T-helper 1 cell treated with Interleukin-12 subunit alpha and Interleukin-12 subunit beta and Interleukin-4 antibody, amounts not matched to agents 30 μg/mL and 1 μg/mL, for 36 hours (primary cell): ENCODE results near the gene KLHDC10.
"Not testable (repeated sequence)": the region's sequence is repeated elsewhere in the genome, so short reads cannot be mapped to it uniquely, and the experiment has no call there.

ENCODE experiments used
- H3K27ac Mint-ChIP-seq: one replicate; pipeline ENCODE4 v1.8.0; 2021; ENCODE audit warnings: mild to moderate bottlenecking, mixed read lengths
- H3K27me3 Mint-ChIP-seq: one replicate; pipeline ENCODE4 v1.8.0; 2021; ENCODE audit warnings: low read depth, mixed read lengths
- H3K36me3 Mint-ChIP-seq: one replicate; pipeline ENCODE4 v1.8.0; 2021; ENCODE audit warnings: low read depth, mixed read lengths
- H3K4me1 Mint-ChIP-seq: one replicate; pipeline ENCODE4 v1.8.0; 2021; ENCODE audit warnings: low read depth, mixed read lengths
- H3K4me3 Mint-ChIP-seq: one replicate; pipeline ENCODE4 v1.8.0; 2021; ENCODE audit warnings: mild to moderate bottlenecking, moderate library complexity, mixed read lengths
- H3K9me3 Mint-ChIP-seq: one replicate; pipeline ENCODE4 v1.8.0; 2021; ENCODE audit warnings: mixed read lengths

KLHDC10 gene

DNA sequence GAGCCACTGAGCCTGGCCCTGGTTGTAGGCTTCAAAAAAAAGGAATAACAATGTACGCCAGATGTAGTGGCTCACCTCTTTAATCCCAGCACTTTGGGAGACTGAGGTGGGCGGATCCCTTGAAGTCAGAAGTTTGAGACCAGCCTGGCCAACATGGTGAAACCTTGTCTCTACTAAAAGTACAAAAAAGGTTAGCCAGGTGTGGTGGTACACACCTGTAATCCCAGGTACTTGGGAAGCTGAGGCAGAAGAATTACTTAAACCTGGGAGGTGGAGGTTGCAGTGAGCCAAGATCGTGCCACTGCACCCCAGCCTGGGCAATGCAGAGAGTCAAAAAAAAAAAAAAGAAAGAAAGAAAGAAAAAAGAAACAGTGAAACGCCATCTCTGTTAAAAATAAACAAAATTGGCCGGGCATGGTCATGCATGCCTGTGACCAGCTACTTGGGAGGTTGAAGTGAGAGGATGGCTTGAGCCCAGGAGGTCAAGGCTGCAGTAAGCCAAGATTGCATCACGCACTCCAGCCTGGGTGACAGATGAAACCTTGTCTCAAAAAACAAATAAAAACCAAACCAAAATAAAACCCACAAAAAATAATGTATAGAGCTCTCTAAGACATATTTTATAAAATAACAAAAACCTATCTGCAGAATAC is 4.7 kb upstream of the KLHDC10 start:
- Mint-ChIP-seq H3K27ac (no peak overlapping the region), H3K4me3 (no peak overlapping the region), H3K9me3 (no peaks in the 10 kb centered on the region), H3K4me1 (peaks cover 10% of the 10 kb centered on the region), H3K27me3 (peaks cover 3% of the 10 kb centered on the region), H3K36me3 (peaks cover 3% of the 10 kb centered on the region)

DNA sequence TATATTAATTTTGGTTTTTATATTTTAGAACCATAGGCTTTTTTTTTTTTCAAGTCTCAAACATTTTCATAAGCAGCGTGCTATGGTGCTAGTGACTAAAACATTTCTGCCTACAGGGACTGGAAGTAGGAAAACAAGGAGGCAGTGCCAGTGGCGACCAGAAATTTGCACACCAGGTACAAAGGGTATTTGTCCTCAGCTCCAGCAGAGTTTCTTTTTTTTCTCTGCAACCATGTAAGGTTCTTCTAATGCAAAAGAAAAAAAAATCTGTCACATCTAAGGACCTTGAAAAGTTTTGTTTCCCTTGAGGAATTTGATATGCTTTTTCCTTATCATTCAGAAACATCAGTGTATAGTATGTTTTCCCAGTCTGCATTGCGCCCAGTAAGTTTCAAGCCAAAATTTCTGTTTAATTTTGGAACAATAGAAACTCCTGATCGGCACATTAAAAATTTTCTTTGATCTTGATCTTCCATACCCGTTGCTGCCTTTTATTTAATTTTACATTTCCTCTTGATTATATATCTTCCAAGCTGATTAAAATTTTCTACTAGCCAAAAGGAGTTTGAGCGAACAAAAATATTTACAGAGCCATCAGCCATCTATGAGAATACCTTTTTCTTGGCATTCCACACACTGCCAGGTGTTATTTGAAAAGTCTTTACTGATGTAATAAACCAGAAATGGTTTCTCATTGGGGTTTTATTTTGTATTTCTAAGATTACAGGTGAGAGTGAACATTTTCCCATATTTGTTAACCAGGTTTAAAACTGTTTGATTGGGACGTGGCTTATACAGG is 956 bp upstream of the KLHDC10 start:
- no peaks in the 10 kb centered on the region for H3K9me3 Mint-ChIP-seq
- peaks cover 30% of the 10 kb centered on the region for H3K4me1 Mint-ChIP-seq
- H3K27me3 Mint-ChIP-seq, result no peaks in the 10 kb centered on the region
- H3K27ac Mint-ChIP-seq, result peak overlapping the region; percentile 80
- peaks cover 5% of the 10 kb centered on the region for H3K36me3 Mint-ChIP-seq
- peak overlapping the region; percentile 94 for H3K4me3 Mint-ChIP-seq

DNA sequence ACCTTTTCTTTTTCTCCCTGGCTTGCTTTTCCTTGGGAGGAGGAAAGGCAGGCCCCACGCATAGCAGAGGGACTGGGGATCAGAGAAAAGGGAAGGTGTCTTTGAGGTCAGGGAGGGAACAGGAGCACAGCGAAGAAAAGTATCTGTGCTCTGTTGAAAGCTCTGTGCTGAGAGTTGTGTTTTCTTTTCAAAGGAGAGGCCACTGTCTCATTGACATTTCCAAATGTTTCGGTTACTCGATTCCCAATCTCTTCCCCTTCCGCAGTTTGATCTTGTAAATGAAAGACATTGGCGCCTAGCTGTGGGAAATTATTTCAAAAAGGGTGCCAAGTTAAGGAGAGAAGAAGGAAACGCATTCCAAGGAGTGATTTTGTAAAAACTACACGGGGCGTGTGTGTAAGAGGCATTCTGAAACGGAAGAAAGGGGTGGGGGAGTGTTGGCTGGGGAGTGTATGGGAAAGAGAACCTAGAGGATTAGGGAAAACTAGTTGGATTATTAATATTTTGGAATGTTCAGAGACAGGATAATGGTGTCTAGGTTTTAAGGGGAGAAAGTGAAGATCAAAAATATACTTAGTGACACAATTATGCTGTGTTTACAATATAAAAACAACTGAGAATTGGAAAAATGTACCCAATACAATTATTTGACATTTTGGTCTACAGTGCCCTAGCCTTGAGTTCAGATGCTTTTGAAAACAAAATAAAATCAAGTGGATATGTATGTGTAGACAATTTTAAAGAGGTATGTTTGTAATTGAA is 708 bp downstream of the KLHDC10 start:
- Mint-ChIP-seq H3K4me3 (peak overlapping the region; percentile 94), H3K4me1 (peaks cover 30% of the 10 kb centered on the region), H3K9me3 (no peaks in the 10 kb centered on the region), H3K36me3 (peaks cover 5% of the 10 kb centered on the region), H3K27ac (peak overlapping the region; percentile 74), H3K27me3 (no peaks in the 10 kb centered on the region)

DNA sequence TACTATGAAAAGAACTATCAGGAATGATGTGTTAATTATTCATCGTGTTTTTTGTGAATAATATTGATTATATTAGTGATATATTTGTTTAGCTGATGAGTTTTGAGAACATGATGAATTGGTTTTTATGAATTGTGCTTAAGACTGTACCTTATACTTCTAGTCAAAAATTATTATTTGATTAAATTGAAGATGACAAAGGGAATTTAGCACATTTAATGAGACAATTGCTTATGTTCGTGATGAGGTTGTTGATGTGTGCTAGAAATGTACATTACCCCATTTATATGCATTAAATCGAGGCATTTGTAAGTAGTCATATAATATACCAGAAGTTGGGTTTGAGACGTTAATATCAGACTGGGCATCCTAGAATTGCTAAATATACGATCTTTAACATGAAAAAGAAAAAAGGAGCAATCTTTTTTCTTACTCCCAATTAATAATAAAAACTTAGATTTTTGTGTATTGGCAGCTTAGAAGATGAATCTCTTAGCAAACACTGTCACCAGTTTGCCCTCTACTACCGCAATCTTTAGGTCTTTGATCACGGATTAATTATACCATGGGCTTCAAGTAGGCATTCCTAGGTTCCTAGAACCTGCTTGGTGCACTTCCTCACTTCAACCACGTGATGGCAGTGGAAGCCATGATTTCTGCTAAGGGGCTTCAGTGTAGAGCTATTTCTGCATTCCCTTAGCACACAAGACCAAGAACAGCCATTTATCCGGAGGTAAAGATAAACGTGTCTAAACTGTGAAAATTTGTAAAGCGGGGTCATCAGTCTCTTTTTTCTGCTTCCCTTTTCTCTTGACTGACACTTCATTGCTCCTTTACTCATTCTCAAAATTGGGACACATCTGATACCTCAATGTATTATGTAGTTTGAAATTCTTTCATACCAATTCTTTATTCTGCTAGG is 1.6 kb downstream of the KLHDC10 start:
- H3K27ac Mint-ChIP-seq, result no peak overlapping the region
- H3K36me3 Mint-ChIP-seq, result peaks cover 5% of the 10 kb centered on the region
- no peaks in the 10 kb centered on the region for H3K27me3 Mint-ChIP-seq
- H3K4me1 Mint-ChIP-seq, result peaks cover 30% of the 10 kb centered on the region
- peak overlapping the region; percentile 23 for H3K4me3 Mint-ChIP-seq
- no peaks in the 10 kb centered on the region for H3K9me3 Mint-ChIP-seq

DNA sequence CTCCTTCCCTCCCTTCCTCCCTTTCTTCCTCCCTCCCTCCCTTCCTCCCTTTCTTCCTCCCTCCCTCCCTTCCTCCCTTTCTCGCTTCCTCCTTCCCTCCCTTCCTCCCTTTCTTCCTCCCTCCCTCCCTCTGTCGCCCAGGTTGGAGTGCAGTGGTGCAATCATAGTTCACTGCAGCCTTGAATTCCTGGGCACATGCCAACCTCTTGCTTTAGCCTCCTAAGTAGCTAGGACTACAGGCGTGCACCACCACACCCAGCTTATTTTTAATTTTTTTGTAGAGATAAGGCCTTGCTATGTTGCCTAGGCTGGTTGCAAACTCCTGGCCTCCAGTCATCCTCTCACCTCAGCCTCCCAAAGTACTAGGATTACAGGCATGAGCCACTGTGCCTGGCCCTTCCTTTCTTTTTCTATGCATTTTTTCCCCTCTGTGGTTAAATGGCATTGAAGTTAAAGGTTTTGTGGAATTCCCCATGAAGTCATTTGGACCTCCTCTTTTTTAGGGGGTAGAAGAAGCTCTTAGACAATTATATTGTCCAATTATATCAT is 9.6 kb downstream of the KLHDC10 start:
- Mint-ChIP-seq H3K27ac (no peak overlapping the region), H3K9me3 (no peaks in the 10 kb centered on the region), H3K4me3 (no peak overlapping the region), H3K4me1 (peaks cover 4% of the 10 kb centered on the region), H3K27me3 (no peaks in the 10 kb centered on the region), H3K36me3 (peaks cover 3% of the 10 kb centered on the region)

DNA sequence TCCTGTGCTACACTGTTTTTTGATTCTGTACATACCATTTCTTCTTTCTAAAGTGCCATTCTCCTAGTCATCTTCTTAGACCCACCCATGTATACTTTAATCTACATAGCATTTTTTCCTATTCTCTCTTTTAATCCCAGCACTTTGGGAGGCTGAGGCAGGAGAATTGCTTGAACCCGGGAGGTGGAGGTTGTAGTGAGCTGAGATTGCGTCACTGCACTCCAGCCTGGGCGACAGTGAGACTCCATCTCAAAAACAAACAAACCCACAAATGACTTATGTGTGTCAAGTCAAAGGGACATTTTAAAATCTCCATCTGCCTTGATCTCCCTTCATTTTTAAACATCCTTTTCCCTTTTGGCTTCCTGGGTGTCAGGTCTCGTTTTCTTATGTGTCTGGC is 13.2 kb downstream of the KLHDC10 start:
- not testable (repeated sequence) for H3K9me3 Mint-ChIP-seq, H3K27me3 Mint-ChIP-seq, H3K4me1 Mint-ChIP-seq, H3K4me3 Mint-ChIP-seq, H3K27ac Mint-ChIP-seq, H3K36me3 Mint-ChIP-seq

DNA sequence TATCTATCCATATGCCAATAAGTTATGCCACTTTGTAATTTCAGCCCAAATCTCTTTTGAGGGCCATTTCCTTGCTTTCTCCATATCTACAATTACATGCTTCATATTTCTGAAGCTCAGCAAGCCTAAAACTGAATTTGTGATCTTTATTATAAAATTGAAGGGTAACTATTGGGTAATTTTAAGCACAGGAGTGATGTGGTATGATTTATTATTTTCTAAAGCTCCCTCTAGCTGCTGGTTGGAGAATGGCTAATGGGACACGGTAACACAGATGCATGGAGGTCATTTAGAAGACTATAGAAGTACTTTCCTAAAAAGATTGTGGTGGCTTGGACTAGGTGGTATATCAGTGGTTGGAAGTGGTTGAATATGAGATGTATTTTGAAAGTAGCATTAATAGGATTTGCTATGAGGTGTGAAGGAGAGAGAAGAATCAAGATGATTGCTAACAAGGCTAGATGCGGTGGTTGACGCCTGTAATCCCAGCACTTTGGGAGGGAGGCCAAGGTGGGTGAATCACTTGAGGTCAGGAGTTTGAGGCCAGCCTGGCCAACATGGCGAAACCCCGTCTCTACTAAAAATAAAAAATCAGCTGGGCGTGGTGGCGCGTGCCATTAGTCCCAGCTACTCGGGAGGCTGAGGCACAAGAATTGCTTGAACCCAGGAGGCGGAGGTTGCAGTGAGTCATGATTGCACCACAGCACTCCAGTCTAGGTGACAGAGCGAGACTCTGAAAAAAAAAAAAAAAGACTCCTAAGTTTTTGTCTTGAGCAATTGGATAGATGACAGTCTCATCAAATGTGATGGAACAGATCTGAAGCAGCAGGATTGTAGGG is 13.9 kb downstream of the KLHDC10 start:
- H3K9me3 Mint-ChIP-seq, result no peaks in the 10 kb centered on the region

DNA sequence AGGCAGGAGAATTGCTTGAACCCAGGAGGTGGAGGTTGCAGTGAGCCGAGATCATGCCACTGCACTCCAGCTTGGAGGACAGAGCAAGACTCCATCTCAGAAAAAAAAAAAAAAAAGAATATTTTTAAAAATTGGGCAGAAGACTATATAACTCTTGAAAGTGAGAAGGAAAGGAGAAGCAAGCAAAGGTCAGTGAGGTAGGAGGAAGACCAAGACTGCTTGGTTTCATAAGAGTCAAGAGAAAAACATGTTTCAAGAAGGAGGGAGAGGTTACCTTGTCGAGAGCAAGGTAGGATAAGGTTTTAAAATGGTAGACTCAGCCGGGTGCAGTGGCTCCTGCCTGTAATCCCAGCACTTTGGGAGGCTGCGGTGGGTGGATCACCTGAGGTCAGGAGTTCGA is 14.9 kb downstream of the KLHDC10 start:
- not testable (repeated sequence) for H3K36me3 Mint-ChIP-seq, H3K9me3 Mint-ChIP-seq, H3K4me1 Mint-ChIP-seq, H3K27me3 Mint-ChIP-seq, H3K4me3 Mint-ChIP-seq, H3K27ac Mint-ChIP-seq

More for the DNA sequence above, 13.9 kb downstream of the KLHDC10 start:
- Mint-ChIP-seq H3K27me3 (no peaks in the 10 kb centered on the region), H3K36me3 (peaks cover 3% of the 10 kb centered on the region), H3K4me3 (no peak overlapping the region), H3K27ac (no peak overlapping the region), H3K4me1 (peaks cover 6% of the 10 kb centered on the region)

DNA sequence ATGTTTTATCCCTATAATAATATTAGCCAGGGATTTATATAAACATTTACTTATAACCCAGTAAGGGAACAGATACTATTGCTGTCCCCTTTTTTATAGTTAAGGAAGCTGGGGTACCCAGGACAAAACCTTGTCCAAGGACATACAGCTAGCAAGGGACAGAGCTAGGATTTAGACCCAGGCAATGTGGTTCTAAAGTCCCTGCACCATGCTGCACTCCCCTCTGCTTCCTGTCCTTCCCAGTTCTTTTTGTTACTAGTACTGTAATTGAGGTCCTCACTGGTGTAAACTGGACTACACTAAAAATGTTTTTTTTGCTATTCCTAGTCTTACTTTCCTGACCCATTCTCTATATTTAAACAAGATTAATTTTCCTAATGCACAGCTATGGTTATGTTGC is 16.6 kb downstream of the KLHDC10 start:
- no peak overlapping the region for H3K4me3 Mint-ChIP-seq
- peaks cover 7% of the 10 kb centered on the region for H3K4me1 Mint-ChIP-seq
- no peaks in the 10 kb centered on the region for H3K27me3 Mint-ChIP-seq
- no peaks in the 10 kb centered on the region for H3K9me3 Mint-ChIP-seq
- no peak overlapping the region for H3K27ac Mint-ChIP-seq
- H3K36me3 Mint-ChIP-seq, result peaks cover 3% of the 10 kb centered on the region

DNA sequence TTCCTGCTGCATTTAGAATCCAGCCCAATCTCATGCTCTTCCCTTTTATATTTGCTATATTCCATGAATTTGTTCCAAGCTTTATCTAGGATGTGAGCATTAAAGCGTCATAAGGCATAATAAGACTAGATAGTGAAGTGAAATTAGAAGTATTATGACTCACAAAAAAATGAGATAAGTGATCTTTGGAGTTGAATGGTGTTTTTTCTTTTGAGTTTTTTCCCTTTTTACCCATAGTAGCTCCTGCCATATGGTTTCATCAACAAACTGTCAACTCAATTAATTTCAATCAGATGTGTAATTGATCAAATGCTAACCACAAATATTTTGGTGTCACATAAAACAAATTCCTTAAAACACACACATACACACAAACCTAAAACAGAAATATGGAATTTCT is 17.0 kb downstream of the KLHDC10 start:
- peaks cover 3% of the 10 kb centered on the region for H3K36me3 Mint-ChIP-seq
- H3K9me3 Mint-ChIP-seq, result no peaks in the 10 kb centered on the region
- no peak overlapping the region for H3K4me3 Mint-ChIP-seq
- H3K27me3 Mint-ChIP-seq, result no peaks in the 10 kb centered on the region
- H3K4me1 Mint-ChIP-seq, result peaks cover 7% of the 10 kb centered on the region
- H3K27ac Mint-ChIP-seq, result no peak overlapping the region

DNA sequence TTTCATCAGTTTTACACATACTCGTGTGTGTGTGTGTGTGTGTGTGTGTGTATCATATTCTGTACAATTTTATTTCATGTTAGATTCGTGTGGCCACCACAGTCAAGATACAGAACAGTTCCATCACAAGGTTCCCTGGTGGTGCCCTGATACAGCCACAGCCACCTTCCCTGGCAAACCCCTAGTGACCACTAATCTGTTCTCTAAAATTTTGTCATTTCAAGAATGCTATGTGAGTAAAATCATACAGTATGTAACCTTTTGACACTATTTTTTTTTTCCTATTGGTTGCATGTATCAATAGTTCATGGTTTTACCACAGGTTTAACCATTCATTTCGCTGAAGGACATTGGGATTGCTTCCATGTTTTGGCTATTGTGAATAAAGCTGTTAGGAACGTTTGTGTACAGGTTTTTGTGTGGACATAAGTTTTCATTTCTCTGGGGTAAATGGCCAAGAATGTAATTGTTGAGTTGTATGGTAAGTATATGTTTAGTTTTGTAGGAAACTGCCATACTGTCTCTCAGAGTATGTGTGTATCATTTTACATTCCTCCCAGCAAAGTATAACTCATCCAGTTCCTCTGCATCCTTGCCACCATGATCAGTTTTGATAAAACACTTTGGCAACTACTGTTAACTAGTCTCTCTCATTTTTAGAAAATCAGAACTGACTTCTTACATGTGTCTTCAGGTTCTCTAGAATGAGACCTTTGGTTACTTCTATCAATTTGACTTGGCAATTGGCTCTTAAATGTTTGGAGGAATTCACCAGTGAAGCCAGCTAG is 20.6 kb downstream of the KLHDC10 start:
- peaks cover 3% of the 10 kb centered on the region for H3K4me1 Mint-ChIP-seq
- H3K4me3 Mint-ChIP-seq, result no peak overlapping the region
- no peaks in the 10 kb centered on the region for H3K36me3 Mint-ChIP-seq
- H3K27me3 Mint-ChIP-seq, result no peaks in the 10 kb centered on the region
- no peak overlapping the region for H3K27ac Mint-ChIP-seq
- H3K9me3 Mint-ChIP-seq, result no peaks in the 10 kb centered on the region

DNA sequence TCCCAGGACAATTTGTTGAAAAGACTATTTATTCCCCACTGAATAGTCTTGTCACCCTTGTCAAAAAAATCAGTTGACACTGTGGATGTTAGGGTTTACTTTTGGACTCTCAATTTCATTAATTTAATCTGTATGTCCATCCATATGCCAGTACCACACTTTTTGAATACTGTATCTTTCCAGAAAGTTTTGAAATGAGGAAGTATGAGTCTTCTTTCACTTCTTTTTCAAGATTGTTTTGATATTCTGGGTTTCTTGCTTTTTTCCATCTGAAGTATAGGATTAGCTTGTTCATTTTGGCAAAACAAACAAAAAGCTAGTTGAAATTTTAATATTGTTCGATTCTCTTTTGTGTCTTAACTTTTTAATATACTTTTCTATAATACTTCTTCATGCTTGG is 21.7 kb downstream of the KLHDC10 start:
- H3K27ac Mint-ChIP-seq, result no peak overlapping the region
- no peaks in the 10 kb centered on the region for H3K36me3 Mint-ChIP-seq
- no peaks in the 10 kb centered on the region for H3K9me3 Mint-ChIP-seq
- no peaks in the 10 kb centered on the region for H3K27me3 Mint-ChIP-seq
- H3K4me1 Mint-ChIP-seq, result peaks cover 3% of the 10 kb centered on the region
- H3K4me3 Mint-ChIP-seq, result no peak overlapping the region

DNA sequence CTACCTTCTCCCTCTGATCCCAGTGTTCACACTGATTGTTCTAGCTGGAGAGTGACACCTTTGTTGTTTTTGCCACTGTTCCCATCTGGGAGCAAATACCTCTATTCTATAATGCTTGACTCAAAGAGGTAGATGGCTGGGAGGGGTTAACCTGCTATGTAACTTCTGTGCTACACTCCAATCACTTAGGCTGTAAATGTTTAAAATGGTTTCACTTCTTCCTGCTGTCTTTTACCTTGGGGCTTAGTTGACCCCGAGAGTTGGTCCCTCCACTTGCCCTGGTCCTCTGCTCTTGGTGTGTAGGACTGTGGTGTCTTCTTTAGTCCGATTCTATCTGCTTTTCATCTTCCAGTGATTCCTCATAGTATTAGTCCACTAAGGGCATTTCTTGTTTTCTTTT is 22.3 kb downstream of the KLHDC10 start:
- peaks cover 2% of the 10 kb centered on the region for H3K4me1 Mint-ChIP-seq
- no peaks in the 10 kb centered on the region for H3K36me3 Mint-ChIP-seq
- H3K9me3 Mint-ChIP-seq, result no peaks in the 10 kb centered on the region
- no peak overlapping the region for H3K4me3 Mint-ChIP-seq
- no peaks in the 10 kb centered on the region for H3K27me3 Mint-ChIP-seq
- no peak overlapping the region for H3K27ac Mint-ChIP-seq
